GM23248 (cell line): Measurements from ENCODE around the gene PPDPF.

Experiments used
- EZH2 ChIP-seq: fragments of 200-600 bp; sonication (generic); IDR thresholded peaks from 2 replicates; pipeline ENCODE4 v1.6.1; 2018; ENCODE audit warnings: antibody characterized with exemption, mild to moderate bottlenecking; ENCODE audit not compliant: insufficient read depth, poor library complexity, severe bottlenecking
- EZH2phosphoT487 ChIP-seq: fragments of 200-600 bp; sonication (generic); IDR thresholded peaks from 2 replicates; pipeline ENCODE4 v1.6.1; 2018; ENCODE audit warnings: antibody characterized with exemption, moderate library complexity, mild to moderate bottlenecking, low read depth; ENCODE audit not compliant: insufficient read depth

- no peak for TF ChIP-seq EZH2phosphoT487
- no peak for TF ChIP-seq EZH2
Observed at GRCh38 chr20:63488315-63489251, 32.0 kb upstream of the PPDPF start.
